IMR-90 (cell line): ENCODE results near the gene CLEC2A. TPM values are rescaled to one million over a fixed set of nuclear protein-coding genes. Genes with fewer than 3 reads are reported as not detected.

Experiments used
- ATAC-seq: fragments of 200-7000 bp; cut with Tn5 transposase; 2 replicates; pipeline ENCODE4 v1.9.1; 2020; ENCODE audit warnings: low read depth, mild to moderate bottlenecking, moderate library complexity
- BruUV-seq: library from RNA; stranded (reverse); fragments of 400-500 nt; replicated peaks from 2 replicates; lab custom pipeline; 2021; lab: Mats Ljungman, UMichigan
- CTCF ChIA-PET: fragments of 300-600 bp; formaldehyde crosslinking; extraction: SDS; loops from one replicate; lab custom pipeline; 2021; ENCODE audit warnings: antibody characterized with exemption; lab: Yijun Ruan, JAX
- POLR2A ChIA-PET: fragments of 300-600 bp; sonication (Branson Sonifier 250); formaldehyde crosslinking; loops from one replicate; lab custom pipeline; 2022; ENCODE audit warnings: antibody characterized with exemption; ENCODE audit not compliant: unreplicated experiment; lab: Charles Lee
- DNase-seq: peaks from one replicate; pipeline ENCODE4 v3.0.0; 2013
- H2AFZ ChIP-seq: replicated peaks from 2 replicates; pipeline ENCODE3; 2013; ENCODE audit warnings: low read length, mild to moderate bottlenecking; ENCODE audit not compliant: poor library complexity
- H2AK5ac ChIP-seq: 2 replicates; pipeline ENCODE4 v1.6.1; 2013; ENCODE audit warnings: low read depth, low read length, inconsistent platforms
- H2AK9ac ChIP-seq: replicated peaks from 2 replicates; pipeline ENCODE3; 2013; ENCODE audit warnings: mild to moderate bottlenecking, low read depth, low read length, moderate library complexity; ENCODE audit not compliant: poor library complexity
- H2BK120ac ChIP-seq: 2 replicates; pipeline ENCODE4 v1.6.1; 2013; ENCODE audit warnings: low read depth, low read length, inconsistent platforms
- H2BK15ac ChIP-seq: 3 replicates; pipeline ENCODE4 v1.6.1; 2013; ENCODE audit warnings: low read depth, low read length, inconsistent platforms
- H2BK20ac ChIP-seq: 2 replicates; pipeline ENCODE4 v1.6.1; 2013; ENCODE audit warnings: low read depth, mild to moderate bottlenecking, inconsistent platforms, low read length, moderate library complexity
- H2BK5ac ChIP-seq: 2 replicates; pipeline ENCODE4 v1.6.1; 2013; ENCODE audit warnings: mild to moderate bottlenecking, low read depth, low read length, inconsistent platforms; ENCODE audit not compliant: poor library complexity, severe bottlenecking
- H3K14ac ChIP-seq: replicated peaks from 2 replicates; pipeline ENCODE4 v1.6.1; 2013; ENCODE audit warnings: low read depth, low read length, inconsistent platforms
- H3K18ac ChIP-seq: 2 replicates; pipeline ENCODE4 v1.6.1; 2013; ENCODE audit warnings: low read depth, low read length, control low read depth
- H3K23ac ChIP-seq: 2 replicates; pipeline ENCODE4 v1.6.1; 2013; ENCODE audit warnings: low read depth, low read length, inconsistent platforms
- H3K27ac ChIP-seq: 2 replicates; pipeline ENCODE4 v1.5.1; 2013; ENCODE audit warnings: mild to moderate bottlenecking, control low read depth, low read length; ENCODE audit not compliant: insufficient read depth
- H3K27me3 ChIP-seq: 2 replicates; pipeline ENCODE4 v1.6.1; 2013; ENCODE audit warnings: low read length; ENCODE audit not compliant: control insufficient read depth, insufficient read depth
- H3K36me3 ChIP-seq: 2 replicates; pipeline ENCODE4 v1.6.1; 2013; ENCODE audit warnings: low read length, mixed read lengths; ENCODE audit not compliant: control insufficient read depth, insufficient read depth
- H3K4ac ChIP-seq: 2 replicates; pipeline ENCODE4 v1.6.1; 2013; ENCODE audit warnings: low read depth, low read length, inconsistent platforms
- H3K4me1 ChIP-seq: 2 replicates; pipeline ENCODE4 v1.6.1; 2013; ENCODE audit warnings: low read length, mixed read lengths; ENCODE audit not compliant: control insufficient read depth, insufficient read depth
- H3K4me2 ChIP-seq: 2 replicates; pipeline ENCODE4 v1.6.1; 2013; ENCODE audit warnings: low read depth, mild to moderate bottlenecking, control low read depth, low read length, moderate library complexity
- H3K4me3 ChIP-seq: 2 replicates; pipeline ENCODE4 v1.5.1; 2013; ENCODE audit warnings: low read depth, mild to moderate bottlenecking, control low read depth, low read length, moderate library complexity; ENCODE audit not compliant: insufficient read depth
- H3K56ac ChIP-seq: 2 replicates; pipeline ENCODE4 v1.6.1; 2013; ENCODE audit warnings: low read length, inconsistent platforms; ENCODE audit not compliant: insufficient read depth; ENCODE audit errors: extremely low read depth
- H3K79me1 ChIP-seq, 2 experiments: 2 replicates each; pipeline ENCODE4 v1.6.1; 2013; ENCODE audit warnings: low read length in 2 of 2, inconsistent platforms in 1 of 2, low read depth in 1 of 2
- H3K9ac ChIP-seq: 2 replicates; pipeline ENCODE4 v1.6.1; 2013; ENCODE audit warnings: low read depth, low read length, control low read depth
- H3K9me1 ChIP-seq: 2 replicates; pipeline ENCODE4 v1.6.1; 2013; ENCODE audit warnings: low read length, inconsistent platforms; ENCODE audit not compliant: insufficient read depth
- H3K9me3 ChIP-seq: 2 replicates; pipeline ENCODE4 v1.6.1; 2013; ENCODE audit warnings: low read length; ENCODE audit not compliant: control insufficient read depth, insufficient read depth
- H4K20me1 ChIP-seq: 2 replicates; pipeline ENCODE4 v1.6.1; 2013; ENCODE audit warnings: low read length, inconsistent platforms; ENCODE audit not compliant: insufficient read depth
- H4K5ac ChIP-seq: 2 replicates; pipeline ENCODE4 v1.6.1; 2013; ENCODE audit warnings: mild to moderate bottlenecking, low read depth, low read length, control low read depth
- H4K8ac ChIP-seq, 2 experiments: 2 replicates each; pipeline ENCODE4 v1.6.1; 2013; ENCODE audit warnings: low read depth in 2 of 2, low read length in 2 of 2, control low read depth in 1 of 2, inconsistent platforms in 1 of 2
- H4K91ac ChIP-seq: 2 replicates; pipeline ENCODE4 v1.6.1; 2013; ENCODE audit warnings: low read depth, low read length, inconsistent platforms; ENCODE audit not compliant: insufficient read depth
- FOS ChIP-seq: fragments of 150-350 bp; IDR thresholded peaks from 2 replicates; pipeline ENCODE4 v1.6.1; 2016; ENCODE audit warnings: low read depth, low read length
- MXI1 ChIP-seq: IDR thresholded peaks from 2 replicates; pipeline ENCODE4 v1.6.1; 2012; ENCODE audit warnings: low read depth, mild to moderate bottlenecking, low read length, moderate library complexity, borderline replicate concordance
- WGBS, 2 experiments: methylation state at CpG; one replicate each; pipeline versions ENCODE4 v1.1.5 to v1.1.7; 2013; ENCODE audit warnings: missing lambda C conversion rate in 2 of 2; ENCODE audit not compliant: insufficient read length in 1 of 2; ENCODE audit errors: extremely low coverage in 2 of 2; 5-methylcytosine and 5-hydroxymethylcytosine counted together
- dilution Hi-C: fragments of 300-500 bp; cut with HindIII; formaldehyde crosslinking; loops from one replicate; pipeline ENCODE4 v1.14.3; 2018; ENCODE audit warnings: low sequenced_read_pairs; ENCODE audit not compliant: unreplicated experiment
- in situ Hi-C: fragments of 300-500 bp; cut with MboI; formaldehyde crosslinking; loops from 3 replicates; pipeline ENCODE4 v1.14.3; 2019; ENCODE audit warnings: low sequenced_read_pairs, inconsistent platforms, mixed read lengths
- intact Hi-C: fragments of 100-400 bp; cut with micrococcal nuclease; formaldehyde crosslinking; loops from 2 replicates; pipeline ENCODE4 v1.10.0; 2022
- polyA plus RNA-seq, 3 experiments: library from polyadenylated mRNA; depleted of rRNA; stranded (reverse); fragments of >200 nt; gene quantifications; 2 replicates each; pipeline ENCODE4 v1.2.3, GENCODE V29; 2012; ENCODE audit warnings: low replicate concordance in 1 of 3
- total RNA-seq: library from RNA; depleted of rRNA; stranded (reverse); fragments of >200 nt; gene quantifications from 2 replicates; pipeline ENCODE4 v1.2.3, GENCODE V29; 2012

The CLEC2A gene
- total and polyA plus RNA-seq, 2 of the 4 experiments (the other 2 are of a cell fraction), result not detected

DNA sequence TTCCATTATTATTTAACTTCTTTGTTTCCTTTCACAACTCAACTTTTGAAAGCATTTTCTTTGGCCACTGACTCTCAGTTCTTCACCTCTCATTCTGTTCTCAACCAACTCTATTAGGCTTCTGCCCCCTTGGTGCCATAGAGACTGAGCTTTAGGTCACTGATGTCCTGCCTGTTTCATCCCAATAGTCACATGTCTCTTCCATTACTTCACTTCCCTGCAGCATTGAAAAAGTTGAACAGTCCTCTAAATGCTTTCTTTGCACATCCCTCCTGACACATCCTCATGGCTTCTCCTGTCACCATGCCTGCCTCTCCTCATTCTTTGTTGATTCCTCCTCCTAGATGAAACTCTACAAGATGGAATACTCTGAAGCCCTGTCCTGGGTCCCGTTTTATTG lies 41.8 kb upstream of the CLEC2A start:
- no peak for DNase-seq
- 40% methylated on average over 1 of the region's 1 CpG; no CpG with 5 or more reads in 1 of the 2 experiments for WGBS, 2 experiments
- Histone ChIP-seq H2AFZ (no peak overlapping the region), H3K4ac (no peak overlapping the region), H2AK9ac (no peak overlapping the region), H2AK5ac (no peak overlapping the region), H4K8ac (no peak overlapping the region), H3K18ac (no peak overlapping the region), H4K91ac (no peak overlapping the region), H3K4me2 (no peak overlapping the region), H2BK20ac (no peak overlapping the region), H3K9ac (no peak overlapping the region), H3K14ac (no peak overlapping the region), H3K4me1 (no peaks in the 10 kb centered on the region), H3K36me3 (no peaks in the 10 kb centered on the region), H3K56ac (no peak overlapping the region), H3K9me3 (no peaks in the 10 kb centered on the region; the same call in 1 of the 2 replicates), H2BK15ac (no peak overlapping the region), H2BK5ac (no peak overlapping the region), H3K79me1 (no peaks in the 10 kb centered on the region), H3K4me3 (no peak overlapping the region), H4K5ac (no peak overlapping the region), H3K9me1 (no peaks in the 10 kb centered on the region), H4K20me1 (no peaks in the 10 kb centered on the region), H2BK120ac (no peak overlapping the region), H3K27ac (no peak overlapping the region), H3K27me3 (peaks cover 1% of the 10 kb centered on the region; the same call in 1 of the 2 replicates), H3K23ac (no peak overlapping the region)
- CTCF ChIA-PET, result no interaction called here
- in situ Hi-C loops, result no loop called here
- BruUV-seq, result no TSS peak
- no peak for ATAC-seq
- dilution Hi-C loops, result no loop called here
- TF ChIP-seq MXI1 (no peak), FOS (no peak)
- intact Hi-C loops, result no loop called here
- POLR2A ChIA-PET, result no interaction called here
